HFF-Myc (cell line): ENCODE measurements around the gene ZNF473.
"Not testable (repeated sequence)": the region's sequence is repeated elsewhere in the genome, so short reads cannot be mapped to it uniquely, and the experiment has no call there.

Source experiments
- DNase-seq: peaks from one replicate; pipeline ENCODE4 v3.0.0-alpha.2; 2011; ENCODE audit warnings: low read depth; ENCODE audit errors: extremely low read depth
- H3K4me3 ChIP-seq: replicated peaks from 2 replicates; pipeline ENCODE4 v1.5.1; 2011; ENCODE audit warnings: low read depth, mild to moderate bottlenecking, control low read depth, low read length
- TF ChIP-seq, protein P1 (sequence below): IDR thresholded peaks from 2 replicates; pipeline ENCODE4 v1.5.1; 2012; ENCODE audit warnings: mild to moderate bottlenecking, low read depth, low read length, control low read depth; ENCODE audit errors: missing control alignments

Gene ZNF473

DNA sequence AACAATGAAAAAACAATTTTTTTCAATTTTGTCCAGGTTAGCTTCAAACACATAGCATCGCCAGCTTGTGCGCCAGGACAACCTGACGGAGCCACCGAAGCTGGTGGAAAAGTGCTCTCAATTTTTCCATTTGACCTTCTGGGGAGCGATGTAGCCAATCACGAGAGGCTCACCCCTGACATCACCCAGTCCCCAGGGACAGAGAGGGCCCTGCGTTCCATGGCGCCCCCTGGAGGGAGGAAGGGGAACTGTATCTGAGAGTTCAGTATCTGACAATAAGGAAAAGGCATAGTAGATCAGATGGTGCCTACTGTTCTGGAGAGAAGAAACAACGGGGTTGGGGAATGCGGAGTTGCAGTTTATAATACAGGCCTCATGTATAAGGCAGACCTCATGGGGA, 64.9 kb downstream of the ZNF473 start:
- DNase-seq, H3K4me3 ChIP-seq: not testable (repeated sequence)
- TF ChIP-seq, protein P1, sequence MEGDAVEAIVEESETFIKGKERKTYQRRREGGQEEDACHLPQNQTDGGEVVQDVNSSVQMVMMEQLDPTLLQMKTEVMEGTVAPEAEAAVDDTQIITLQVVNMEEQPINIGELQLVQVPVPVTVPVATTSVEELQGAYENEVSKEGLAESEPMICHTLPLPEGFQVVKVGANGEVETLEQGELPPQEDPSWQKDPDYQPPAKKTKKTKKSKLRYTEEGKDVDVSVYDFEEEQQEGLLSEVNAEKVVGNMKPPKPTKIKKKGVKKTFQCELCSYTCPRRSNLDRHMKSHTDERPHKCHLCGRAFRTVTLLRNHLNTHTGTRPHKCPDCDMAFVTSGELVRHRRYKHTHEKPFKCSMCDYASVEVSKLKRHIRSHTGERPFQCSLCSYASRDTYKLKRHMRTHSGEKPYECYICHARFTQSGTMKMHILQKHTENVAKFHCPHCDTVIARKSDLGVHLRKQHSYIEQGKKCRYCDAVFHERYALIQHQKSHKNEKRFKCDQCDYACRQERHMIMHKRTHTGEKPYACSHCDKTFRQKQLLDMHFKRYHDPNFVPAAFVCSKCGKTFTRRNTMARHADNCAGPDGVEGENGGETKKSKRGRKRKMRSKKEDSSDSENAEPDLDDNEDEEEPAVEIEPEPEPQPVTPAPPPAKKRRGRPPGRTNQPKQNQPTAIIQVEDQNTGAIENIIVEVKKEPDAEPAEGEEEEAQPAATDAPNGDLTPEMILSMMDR, result peak; percentile 39

DNA sequence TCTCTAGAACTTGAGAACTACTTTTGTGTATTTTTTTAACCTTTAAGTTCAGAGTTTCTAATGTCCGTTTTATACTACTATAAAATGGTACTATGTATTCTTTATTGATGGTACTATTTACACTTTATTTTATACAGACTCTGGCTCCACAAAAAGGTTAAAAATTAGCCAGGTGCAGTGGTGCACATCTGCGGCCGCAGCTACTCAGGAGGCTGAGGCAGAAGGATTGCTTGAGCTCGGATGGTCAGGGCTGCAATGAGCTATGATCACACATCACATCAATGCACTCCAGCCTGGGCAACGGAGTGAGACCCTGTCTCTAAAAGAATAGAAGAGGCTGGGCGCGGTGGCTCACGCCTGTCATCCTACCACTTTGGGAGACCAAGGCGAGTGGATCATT, 66.0 kb downstream of the ZNF473 start:
- not testable (repeated sequence) for DNase-seq, H3K4me3 ChIP-seq

DNA sequence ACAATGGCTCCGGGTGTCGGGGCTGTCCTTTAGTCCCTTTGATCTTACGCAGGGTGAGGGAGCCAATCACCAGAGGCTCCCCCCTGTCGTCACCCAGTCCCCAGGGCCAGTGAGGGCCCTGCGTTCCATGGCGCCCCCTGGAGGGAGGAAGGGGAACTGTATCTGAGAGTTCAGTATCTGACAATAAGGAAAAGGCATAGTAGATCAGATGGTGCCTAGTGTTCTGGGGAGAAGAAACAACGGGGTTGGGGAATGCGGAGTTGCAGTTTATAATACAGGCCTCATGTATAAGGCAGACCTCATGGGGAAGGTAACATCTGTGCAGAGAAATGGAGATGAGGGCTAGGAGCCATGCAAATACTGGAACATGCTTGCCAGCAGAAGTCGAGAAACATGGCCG, 66.8 kb downstream of the ZNF473 start:
- H3K4me3 ChIP-seq, DNase-seq: not testable (repeated sequence)

DNA sequence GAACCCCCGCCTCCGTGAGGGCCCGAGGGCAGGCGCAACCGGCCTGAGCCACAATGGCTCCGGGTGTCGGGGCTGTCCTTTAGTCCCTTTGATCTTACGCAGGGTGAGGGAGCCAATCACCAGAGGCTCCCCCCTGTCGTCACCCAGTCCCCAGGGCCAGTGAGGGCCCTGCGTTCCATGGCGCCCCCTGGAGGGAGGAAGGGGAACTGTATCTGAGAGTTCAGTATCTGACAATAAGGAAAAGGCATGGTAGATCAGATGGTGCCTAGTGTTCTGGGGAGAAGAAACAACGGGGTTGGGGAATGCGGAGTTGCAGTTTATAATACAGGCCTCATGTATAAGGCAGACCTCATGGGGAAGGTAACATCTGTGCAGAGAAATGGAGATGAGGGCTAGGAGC, 72.1 kb downstream of the ZNF473 start:
- H3K4me3 ChIP-seq, DNase-seq: not testable (repeated sequence)

DNA sequence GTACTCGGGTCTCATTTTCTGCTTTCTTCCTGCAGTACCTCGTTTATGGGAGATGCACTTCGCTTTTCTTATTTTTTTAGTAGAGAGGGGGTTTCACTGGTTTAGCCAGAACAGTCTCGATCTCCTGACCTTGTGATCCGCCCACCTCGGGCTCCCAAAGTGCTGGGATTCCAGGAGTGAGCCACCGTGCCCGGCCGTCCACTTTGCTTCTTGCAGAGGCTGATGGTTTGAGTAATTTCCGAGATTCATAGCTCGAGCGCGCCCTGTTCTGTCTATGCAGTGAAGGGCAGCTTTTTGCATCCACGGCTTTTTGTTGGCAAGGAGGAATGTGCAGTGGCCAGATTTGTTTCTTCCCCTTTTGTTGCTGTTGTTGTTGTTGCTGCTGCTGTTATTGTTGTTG, 73.1 kb downstream of the ZNF473 start:
- H3K4me3 ChIP-seq, DNase-seq: not testable (repeated sequence)

DNA sequence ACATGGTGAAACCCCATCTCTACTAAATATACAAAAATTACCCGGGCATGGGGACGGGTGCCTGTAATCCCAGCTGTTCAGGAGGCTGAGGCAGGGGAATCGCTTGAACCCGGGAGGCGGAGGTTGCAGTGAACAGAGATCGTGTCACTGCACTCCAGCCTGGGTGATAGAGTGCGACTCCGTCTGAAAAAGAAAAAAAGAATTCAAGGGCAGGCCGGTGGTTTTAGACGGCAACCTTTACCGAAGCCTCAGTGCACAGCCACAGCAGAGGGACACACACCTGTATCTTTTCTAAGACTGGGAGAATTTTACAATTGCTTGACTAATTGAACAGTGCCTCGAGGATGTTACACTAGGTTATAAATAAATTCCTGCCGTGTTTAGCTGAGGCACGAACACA, 73.9 kb downstream of the ZNF473 start:
- H3K4me3 ChIP-seq, DNase-seq: not testable (repeated sequence)

DNA sequence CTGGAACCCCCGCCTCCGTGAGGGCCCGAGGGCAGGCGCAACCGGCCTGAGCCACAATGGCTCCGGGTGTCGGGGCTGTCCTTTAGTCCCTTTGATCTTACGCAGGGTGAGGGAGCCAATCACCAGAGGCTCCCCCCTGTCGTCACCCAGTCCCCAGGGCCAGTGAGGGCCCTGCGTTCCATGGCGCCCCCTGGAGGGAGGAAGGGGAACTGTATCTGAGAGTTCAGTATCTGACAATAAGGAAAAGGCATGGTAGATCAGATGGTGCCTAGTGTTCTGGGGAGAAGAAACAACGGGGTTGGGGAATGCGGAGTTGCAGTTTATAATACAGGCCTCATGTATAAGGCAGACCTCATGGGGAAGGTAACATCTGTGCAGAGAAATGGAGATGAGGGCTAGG, 75.1 kb downstream of the ZNF473 start:
- DNase-seq, H3K4me3 ChIP-seq: not testable (repeated sequence)
